Activated CD8-positive, alpha-beta memory T cell treated with anti-CD3 and anti-CD28 coated beads, Interleukin-2, amount 50 U/mL, for 1 hour (primary cell): Measurements from ENCODE around the gene NUCB1.
A peak's percentile ranks its signal among the peaks of the same experiment; 100 is the strongest.
"Not testable (repeated sequence)": the region's sequence is repeated elsewhere in the genome, so short reads cannot be mapped to it uniquely, and the experiment has no call there.

ENCODE experiments used
- DNase-seq: peaks from one replicate; pipeline ENCODE4 v3.0.0-alpha.2; 2020; ENCODE audit errors: extremely low read depth

Gene NUCB1

GRCh38 chr19:48899781-48900476, at the start of gene NUCB1:
TSS of gene NUCB1 (plus strand) at chr19:48900312. CDS start at chr19:48900797, 485 bp downstream.
- peak; percentile 95 for DNase-seq

- DNase-seq, result no peak
These were observed 47.8 kb upstream of the NUCB1 start for GRCh38 chr19:48852292-48852691.

- DNase-seq, result no peak
These were observed 46.6 kb upstream of the NUCB1 start for GRCh38 chr19:48853483-48853882.

- DNase-seq, result no peak
These were observed 46.0 kb upstream of the NUCB1 start for GRCh38 chr19:48854103-48854502.

GRCh38 chr19:48856921-48857320, 43.2 kb upstream of the NUCB1 start:
- no peak for DNase-seq

GRCh38 chr19:48858984-48859710, 41.0 kb upstream of the NUCB1 start:
- DNase-seq, result no peak

GRCh38 chr19:48859711-48860572, 40.2 kb upstream of the NUCB1 start:
- no peak for DNase-seq

GRCh38 chr19:48861313-48861712, 38.8 kb upstream of the NUCB1 start:
- DNase-seq, result no peak

GRCh38 chr19:48862827-48863226, 37.3 kb upstream of the NUCB1 start:
- DNase-seq, result no peak

- no peak for DNase-seq
These were observed 33.4 kb upstream of the NUCB1 start for GRCh38 chr19:48866692-48867091.

GRCh38 chr19:48867123-48867745, 32.9 kb upstream of the NUCB1 start:
- no peak for DNase-seq

- DNase-seq, result no peak
These were observed 32.4 kb upstream of the NUCB1 start for GRCh38 chr19:48867746-48868113.

- DNase-seq, result no peak
These were observed 31.8 kb upstream of the NUCB1 start, which contains the start of gene PLEKHA4 for GRCh38 chr19:48868114-48868886. TSS of gene PLEKHA4 (minus strand) at chr19:48868617. CDS start at chr19:48867620, 997 bp downstream.

GRCh38 chr19:48870048-48870447, 30.1 kb upstream of the NUCB1 start:
- no peak for DNase-seq

- not testable (repeated sequence) for DNase-seq
These were observed 28.5 kb upstream of the NUCB1 start for GRCh38 chr19:48871471-48872181.

GRCh38 chr19:48872182-48872883, 27.8 kb upstream of the NUCB1 start, which contains the start of gene PPP1R15A:
TSS of gene PPP1R15A (plus strand) at chr19:48872421. CDS start at chr19:48873234, 813 bp downstream.
- peak; percentile 89 for DNase-seq

GRCh38 chr19:48872884-48873475, 27.1 kb upstream of the NUCB1 start:
- peak; percentile 69 for DNase-seq

- DNase-seq, result no peak
These were observed 26.4 kb upstream of the NUCB1 start for GRCh38 chr19:48873476-48874302.
